NCI-H226 (cell line): ENCODE data around the gene CRELD2.

ENCODE experiments used
- DNase-seq: peaks from one replicate; pipeline ENCODE4 v3.0.0-alpha.2; 2015

Gene CRELD2

GRCh38 chr22:49913026-49913425, 5.4 kb upstream of the CRELD2 start:
- no peak for DNase-seq

- no peak for DNase-seq
Observed at GRCh38 chr22:49913446-49913845, 5.0 kb upstream of the CRELD2 start.

- DNase-seq: no peak
Observed at GRCh38 chr22:49914256-49914655, 4.2 kb upstream of the CRELD2 start.

GRCh38 chr22:49915610-49916009, 2.8 kb upstream of the CRELD2 start:
- DNase-seq: no peak

GRCh38 chr22:49916831-49917230, 1.6 kb upstream of the CRELD2 start:
- DNase-seq: no peak

- DNase-seq: no peak
Observed at GRCh38 chr22:49918911-49919881, 762 bp downstream of the CRELD2 start.

- no peak for DNase-seq
Observed at GRCh38 chr22:49920859-49921258, 2.4 kb downstream of the CRELD2 start.

- no peak for DNase-seq
Observed at GRCh38 chr22:49921508-49922278, 3.3 kb downstream of the CRELD2 start.

GRCh38 chr22:49922484-49922883, 4.0 kb downstream of the CRELD2 start:
- no peak for DNase-seq

- DNase-seq: no peak
Observed at GRCh38 chr22:49922926-49923325, 4.5 kb downstream of the CRELD2 start.

- no peak for DNase-seq
Observed at GRCh38 chr22:49923445-49923844, 5.0 kb downstream of the CRELD2 start.

GRCh38 chr22:49924113-49924833, 5.8 kb downstream of the CRELD2 start:
- DNase-seq: no peak

GRCh38 chr22:49925525-49926128, 7.2 kb downstream of the CRELD2 start:
- no peak for DNase-seq

- DNase-seq: no peak
Observed at GRCh38 chr22:49926916-49927315, 8.5 kb downstream of the CRELD2 start.

- no peak for DNase-seq
Observed at GRCh38 chr22:49927483-49928184, 9.2 kb downstream of the CRELD2 start.

- no peak for DNase-seq
Observed at GRCh38 chr22:49928185-49928495, 9.7 kb downstream of the CRELD2 start.

GRCh38 chr22:49928555-49929210, 10.2 kb downstream of the CRELD2 start:
- DNase-seq: no peak

- DNase-seq: no peak
Observed at GRCh38 chr22:49929211-49929979, 11.0 kb downstream of the CRELD2 start.

GRCh38 chr22:49929994-49930575, 11.7 kb downstream of the CRELD2 start:
- no peak for DNase-seq

- no peak for DNase-seq
Observed at GRCh38 chr22:49930596-49931412, 12.4 kb downstream of the CRELD2 start.
